ENCODE data around the gene KNCN. TPM values are rescaled to one million over a fixed set of nuclear protein-coding genes. Genes with fewer than 3 reads are reported as not detected.

Gene KNCN
- total and polyA plus RNA-seq, 5 donors from 2014 or later, result not detected

GRCh38 chr1:46501528-46501927 lies 49.9 kb downstream of the KNCN start:
- Histone ChIP-seq H3K4me3 (ENCODE audit: low read depth, low read length) (no peak overlapping the region), H3K27me3 (ENCODE audit: control insufficient read depth, insufficient read depth, low read length) (peaks cover 10% of the 10 kb centered on the region), H3K4me1 (ENCODE audit: control insufficient read depth, insufficient read depth, low read length, poor library complexity, severe bottlenecking) (no peaks in the 10 kb centered on the region), H3K36me3 (ENCODE audit: control insufficient read depth, insufficient read depth, low read length) (no peaks in the 10 kb centered on the region), H3K27ac (ENCODE audit: insufficient read depth, low read length, poor library complexity, severe bottlenecking) (no peak overlapping the region), H3K9me3 (ENCODE audit: control insufficient read depth in 2 of 2, low read length in 2 of 2) (no peaks in the 10 kb centered on the region)
- Mint-ChIP-seq H3K9me3 (peaks cover 0 to 2% (median 0%) of the 10 kb centered on the region in 7 donors), H3K27me3 (peaks cover 27% of the 10 kb centered on the region), H3K4me3 (no peak overlapping the region), H3K27ac (no peak overlapping the region), H3K36me3 (no peaks in the 10 kb centered on the region), H3K4me1 (no peaks in the 10 kb centered on the region)
- DNase-seq (no peak), ATAC-seq (ENCODE audit: low read depth in 2 of 2) (no peak)

- Mint-ChIP-seq H3K36me3 (no peaks in the 10 kb centered on the region), H3K27me3 (peaks cover 58% of the 10 kb centered on the region), H3K4me1 (peaks cover 0 to 1% (median 0%) of the 10 kb centered on the region in 4 donors), H3K27ac (no peak overlapping the region), H3K4me3 (no peak overlapping the region), H3K9me3 (no peaks in the 10 kb centered on the region)
- Histone ChIP-seq H3K9me3 (ENCODE audit: control insufficient read depth in 2 of 2, low read length in 2 of 2) (no peaks in the 10 kb centered on the region), H3K36me3 (ENCODE audit: control insufficient read depth, insufficient read depth, low read length) (no peaks in the 10 kb centered on the region), H3K4me3 (ENCODE audit: low read depth, low read length) (no peak overlapping the region), H3K4me1 (ENCODE audit: control insufficient read depth, insufficient read depth, low read length, poor library complexity, severe bottlenecking) (no peaks in the 10 kb centered on the region), H3K27ac (ENCODE audit: insufficient read depth, low read length, poor library complexity, severe bottlenecking) (no peak overlapping the region), H3K27me3 (ENCODE audit: control insufficient read depth, insufficient read depth, low read length) (peaks cover 21% of the 10 kb centered on the region)
- DNase-seq, result no peak
- ATAC-seq (ENCODE audit: low read depth in 2 of 2), result no peak
Measured at GRCh38 chr1:46497665-46498064, 53.8 kb downstream of the KNCN start.

GRCh38 chr1:46497020-46497419 lies 54.4 kb downstream of the KNCN start:
- Histone ChIP-seq H3K4me3 (ENCODE audit: low read depth, low read length) (no peak overlapping the region), H3K27ac (ENCODE audit: insufficient read depth, low read length, poor library complexity, severe bottlenecking) (no peak overlapping the region), H3K9me3 (ENCODE audit: control insufficient read depth in 2 of 2, low read length in 2 of 2) (no peaks in the 10 kb centered on the region), H3K27me3 (ENCODE audit: control insufficient read depth, insufficient read depth, low read length) (peaks cover 24% of the 10 kb centered on the region), H3K4me1 (ENCODE audit: control insufficient read depth, insufficient read depth, low read length, poor library complexity, severe bottlenecking) (no peaks in the 10 kb centered on the region), H3K36me3 (ENCODE audit: control insufficient read depth, insufficient read depth, low read length) (no peaks in the 10 kb centered on the region)
- no peaks in the 10 kb centered on the region for H3K9me3 Mint-ChIP-seq
- H3K36me3 Mint-ChIP-seq, result no peaks in the 10 kb centered on the region
- peaks cover 59% of the 10 kb centered on the region for H3K27me3 Mint-ChIP-seq
- ATAC-seq (ENCODE audit: low read depth in 2 of 2) (no peak), DNase-seq (no peak)
- no peak overlapping the region for H3K27ac Mint-ChIP-seq
- no peak overlapping the region for H3K4me3 Mint-ChIP-seq
- peaks cover 0 to 3% (median 0%) of the 10 kb centered on the region in 4 donors for H3K4me1 Mint-ChIP-seq

- H3K27me3 ChIP-seq (ENCODE audit: control insufficient read depth, insufficient read depth, low read length), result peaks cover 24% of the 10 kb centered on the region
- Mint-ChIP-seq H3K27me3 (peaks cover 58% of the 10 kb centered on the region), H3K36me3 (no peaks in the 10 kb centered on the region), H3K4me1 (peaks cover 0 to 3% (median 0%) of the 10 kb centered on the region in 4 donors), H3K27ac (no peak overlapping the region), H3K9me3 (no peaks in the 10 kb centered on the region), H3K4me3 (no peak overlapping the region)
- no peaks in the 10 kb centered on the region for H3K4me1 ChIP-seq (ENCODE audit: control insufficient read depth, insufficient read depth, low read length, poor library complexity, severe bottlenecking)
- DNase-seq (no peak), ATAC-seq (ENCODE audit: low read depth in 2 of 2) (no peak)
- H3K27ac ChIP-seq (ENCODE audit: insufficient read depth, low read length, poor library complexity, severe bottlenecking), result no peak overlapping the region
- no peak overlapping the region for H3K4me3 ChIP-seq (ENCODE audit: low read depth, low read length)
- no peaks in the 10 kb centered on the region for H3K36me3 ChIP-seq (ENCODE audit: control insufficient read depth, insufficient read depth, low read length)
- H3K9me3 ChIP-seq (ENCODE audit: control insufficient read depth in 2 of 2, low read length in 2 of 2), result no peaks in the 10 kb centered on the region
Measured at GRCh38 chr1:46496505-46496904, 54.9 kb downstream of the KNCN start.

- no peaks in the 10 kb centered on the region for H3K36me3 Mint-ChIP-seq
- no peaks in the 10 kb centered on the region for H3K9me3 Mint-ChIP-seq
- H3K27me3 Mint-ChIP-seq, result peaks cover 64% of the 10 kb centered on the region
- Histone ChIP-seq H3K36me3 (ENCODE audit: control insufficient read depth, insufficient read depth, low read length) (no peaks in the 10 kb centered on the region), H3K9me3 (ENCODE audit: control insufficient read depth in 2 of 2, low read length in 2 of 2) (no peaks in the 10 kb centered on the region), H3K4me3 (ENCODE audit: low read depth, low read length) (no peak overlapping the region), H3K27me3 (ENCODE audit: control insufficient read depth, insufficient read depth, low read length) (peaks cover 26% of the 10 kb centered on the region), H3K4me1 (ENCODE audit: control insufficient read depth, insufficient read depth, low read length, poor library complexity, severe bottlenecking) (no peaks in the 10 kb centered on the region), H3K27ac (ENCODE audit: insufficient read depth, low read length, poor library complexity, severe bottlenecking) (no peak overlapping the region)
- no peak for DNase-seq
- ATAC-seq (ENCODE audit: low read depth in 2 of 2), result no peak
- peaks cover 0 to 3% (median 0%) of the 10 kb centered on the region in 4 donors for H3K4me1 Mint-ChIP-seq
- H3K27ac Mint-ChIP-seq, result no peak overlapping the region
- no peak overlapping the region for H3K4me3 Mint-ChIP-seq
Measured at GRCh38 chr1:46495778-46496177, 55.7 kb downstream of the KNCN start.

Other genes with a start within 250 kb of the KNCN start
- 35.0 TPM for gene LRRC41, start 248.0 kb downstream of the KNCN start, total RNA-seq
- 10 to 100 TPM; 45.8 to 51.3 (median 50.7) TPM for gene LRRC41, start 248.0 kb downstream of the KNCN start, polyA plus RNA-seq
- 120 TPM for gene UQCRH, start 247.9 kb downstream of the KNCN start, total RNA-seq
- 100 to 1,000 TPM; 299 to 357 (median 342) TPM for gene UQCRH, start 247.9 kb downstream of the KNCN start, polyA plus RNA-seq
- 33.4 TPM for gene NSUN4, start 210.8 kb downstream of the KNCN start, total RNA-seq
- gene NSUN4, start 210.8 kb downstream of the KNCN start, polyA plus RNA-seq, result 10 to 100 TPM; 10.8 to 19.6 (median 15.7) TPM
- gene FAAH, start 157.3 kb downstream of the KNCN start, total RNA-seq, result 7.3 TPM
- 1 to 10 TPM in 3 of 4 donors, under 1 TPM in 1; 0.86 to 2.2 (median 1.6) TPM for gene FAAH, start 157.3 kb downstream of the KNCN start, polyA plus RNA-seq
- not detected for gene DMBX1, start 61.8 kb downstream of the KNCN start, total RNA-seq
- not detected for gene DMBX1, start 61.8 kb downstream of the KNCN start, polyA plus RNA-seq
- gene MKNK1, start 52.6 kb upstream of the KNCN start, total RNA-seq, result 45.0 TPM
- 10 to 100 TPM; 15.8 to 17.2 (median 16.7) TPM for gene MKNK1, start 52.6 kb upstream of the KNCN start, polyA plus RNA-seq
- 13.6 TPM for gene MOB3C, start 65.2 kb upstream of the KNCN start, total RNA-seq
- 10 to 100 TPM in 2 of 4 donors, 1 to 10 TPM in 2; 6.4 to 16.0 (median 10.0) TPM for gene MOB3C, start 65.2 kb upstream of the KNCN start, polyA plus RNA-seq
- gene ATPAF1, start 116.7 kb upstream of the KNCN start, total RNA-seq, result 22.5 TPM
- 10 to 100 TPM; 74.7 to 89.3 (median 80.8) TPM for gene ATPAF1, start 116.7 kb upstream of the KNCN start, polyA plus RNA-seq
- not detected for gene TEX38, start 120.2 kb upstream of the KNCN start, total RNA-seq
- not detected for gene TEX38, start 120.2 kb upstream of the KNCN start, polyA plus RNA-seq
- 83.3 TPM for gene EFCAB14, start 167.5 kb upstream of the KNCN start, total RNA-seq
- 10 to 100 TPM; 81.2 to 88.9 (median 85.3) TPM for gene EFCAB14, start 167.5 kb upstream of the KNCN start, polyA plus RNA-seq
- not detected for gene CYP4B1, start 247.4 kb upstream of the KNCN start, total RNA-seq
- gene CYP4B1, start 247.4 kb upstream of the KNCN start, polyA plus RNA-seq, result not detected

Measured in CD4-positive, CD25-positive, alpha-beta regulatory T cell (primary cell).